Glomerular visceral epithelial cell (primary cell): ENCODE results near the gene KRTAP10-5.

ENCODE experiments used
- DNase-seq: peaks from one replicate; pipeline ENCODE4 v3.0.0-alpha.2; 2016; ENCODE audit errors: extremely low spot score

The KRTAP10-5 gene

DNA sequence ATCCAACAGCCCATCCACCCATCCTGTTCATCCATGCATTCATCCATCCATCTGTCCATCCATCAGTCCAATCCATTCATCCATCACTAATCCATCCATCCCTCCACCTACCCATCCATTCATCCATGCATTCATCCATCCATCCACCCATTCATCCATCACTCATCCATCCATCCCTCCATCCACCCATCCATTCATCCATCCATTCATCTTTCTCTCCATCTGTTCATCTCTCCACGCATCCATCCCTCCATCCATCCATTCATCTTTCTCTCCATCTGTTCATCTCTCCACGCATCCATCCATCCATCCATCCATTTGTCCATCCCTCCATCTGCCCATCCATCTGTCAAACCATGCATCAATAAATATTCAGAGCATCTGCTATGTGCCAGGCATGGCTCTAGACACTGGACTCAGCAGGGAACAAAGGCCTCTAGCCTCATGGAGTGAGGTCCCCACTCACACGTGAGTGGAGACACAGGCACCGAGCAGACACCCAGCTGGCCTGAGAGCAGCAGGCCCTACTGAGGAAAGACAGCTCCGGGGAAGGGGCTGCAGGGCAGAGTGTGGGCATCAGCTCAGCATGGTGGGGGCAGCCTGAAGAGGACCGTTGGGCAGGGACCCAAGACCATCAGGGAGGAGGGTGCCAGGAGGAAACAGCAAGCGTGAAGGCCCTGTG, 50.0 kb downstream of the KRTAP10-5 start:
- no peak for DNase-seq

- DNase-seq: no peak
Observed at GRCh38 chr21:44529503-44530125, 50.8 kb downstream of the KRTAP10-5 start.
